Activated CD4-positive, CD25-positive, alpha-beta regulatory T cell (primary cell): ENCODE results near the gene LDLRAD3.
"Not testable (repeated sequence)": the region's sequence is repeated elsewhere in the genome, so short reads cannot be mapped to it uniquely, and the experiment has no call there.

Experiments used
- DNase-seq, 4 experiments: peaks; one replicate each; lab custom pipeline; 2025; lab: John Stamatoyannopoulos, UW

The LDLRAD3 gene

DNA sequence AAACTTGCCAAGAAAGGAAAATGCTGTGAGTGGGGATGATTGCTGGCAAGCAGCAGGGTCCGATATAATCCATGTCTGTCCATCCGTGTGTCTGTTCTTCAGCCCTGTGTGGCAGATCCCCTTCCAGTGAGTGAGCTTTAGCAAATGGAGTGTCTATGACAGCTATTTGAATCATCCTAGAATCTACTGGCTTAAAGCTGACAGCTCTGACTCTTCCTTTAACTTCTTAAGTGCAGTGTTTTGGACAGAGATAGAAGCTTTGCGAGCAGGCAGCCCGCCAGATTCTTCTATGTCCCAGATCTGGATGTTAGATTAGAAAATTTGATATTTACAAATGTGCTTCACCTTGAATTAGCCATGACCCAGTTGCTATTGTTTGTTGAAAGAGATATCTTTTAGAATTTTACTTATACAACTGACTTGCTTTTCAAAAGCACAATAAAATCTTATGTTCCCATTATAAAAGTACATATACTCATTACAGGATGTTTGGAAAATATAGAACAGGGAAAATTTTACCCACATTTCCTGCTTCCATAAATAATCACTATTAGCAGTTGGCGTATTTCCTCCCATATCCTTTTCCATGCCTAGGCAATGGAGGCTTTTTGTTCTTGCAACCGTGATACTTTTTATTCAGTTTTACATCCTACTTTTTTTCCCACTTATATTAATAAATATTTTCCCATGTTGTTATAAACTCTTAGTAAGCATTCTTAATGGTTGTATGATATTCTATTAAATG, 220.8 kb downstream of the LDLRAD3 start:
- DNase-seq, result no peak

- DNase-seq, result no peak
Observed at GRCh38 chr11:36165621-36166397, 221.9 kb downstream of the LDLRAD3 start.

GRCh38 chr11:36167073-36167472, 223.2 kb downstream of the LDLRAD3 start:
- DNase-seq, result no peak

DNA sequence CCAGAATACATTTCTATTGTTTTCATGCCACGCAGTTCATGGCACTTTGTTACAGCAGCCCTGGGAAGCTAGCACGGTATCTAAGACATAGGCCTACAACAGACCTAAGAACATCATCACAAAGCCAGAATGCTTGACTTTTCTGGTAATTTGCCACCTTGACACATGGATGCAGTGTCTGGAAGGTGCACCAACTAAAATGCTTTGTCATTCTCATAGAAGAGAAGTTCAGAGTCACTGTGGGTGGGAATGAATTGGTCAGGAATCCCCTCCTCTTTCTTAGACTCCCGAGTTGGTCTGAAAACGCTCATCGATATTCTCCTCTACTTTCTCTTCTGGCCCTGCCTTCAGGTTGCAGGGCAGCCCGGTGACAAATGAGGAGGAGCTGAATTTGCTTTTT, 223.9 kb downstream of the LDLRAD3 start:
- DNase-seq, result no peak

GRCh38 chr11:36177836-36178235, 234.0 kb downstream of the LDLRAD3 start:
- DNase-seq, result no peak

DNA sequence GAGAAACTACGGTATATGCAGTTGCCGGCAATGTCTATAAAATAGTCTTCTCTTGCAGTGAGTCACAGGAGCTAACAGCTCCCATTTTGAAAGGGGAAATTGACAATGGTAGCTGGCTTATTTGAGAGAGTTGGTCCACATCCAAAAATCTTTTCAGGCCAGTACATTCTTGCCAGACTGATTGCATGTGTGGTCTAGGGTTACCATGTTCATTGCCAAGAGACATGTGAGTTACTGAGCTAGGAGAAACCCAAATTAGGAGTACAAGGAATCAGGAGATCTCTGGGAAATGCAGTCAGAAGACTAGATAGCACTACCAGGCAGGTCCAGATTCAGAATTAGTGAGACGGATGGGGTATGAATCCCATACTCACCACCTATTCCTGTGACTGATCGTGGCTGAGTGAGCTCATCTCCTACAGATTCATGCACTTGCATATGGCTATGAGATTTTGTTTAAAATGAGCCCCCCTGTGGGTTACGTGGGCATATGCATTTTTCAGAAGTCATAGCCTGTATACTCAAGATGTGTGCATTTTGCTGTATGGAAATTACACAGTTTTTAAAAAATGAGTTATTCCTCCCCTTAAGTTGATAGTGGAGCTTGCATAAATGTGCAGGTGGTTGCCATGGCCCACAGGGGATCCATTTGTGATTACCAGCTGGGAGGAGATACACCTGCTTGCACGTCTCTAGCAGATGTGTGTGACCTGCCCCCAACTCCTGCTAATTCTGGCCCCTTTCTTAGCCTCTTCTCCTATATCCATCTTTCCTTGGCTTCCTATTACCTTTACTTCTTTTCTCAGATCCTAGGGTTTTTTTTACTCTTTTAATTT, 242.7 kb downstream of the LDLRAD3 start:
- no peak for DNase-seq

- no peak for DNase-seq
Observed at GRCh38 chr11:36187622-36188021, 243.8 kb downstream of the LDLRAD3 start.

DNA sequence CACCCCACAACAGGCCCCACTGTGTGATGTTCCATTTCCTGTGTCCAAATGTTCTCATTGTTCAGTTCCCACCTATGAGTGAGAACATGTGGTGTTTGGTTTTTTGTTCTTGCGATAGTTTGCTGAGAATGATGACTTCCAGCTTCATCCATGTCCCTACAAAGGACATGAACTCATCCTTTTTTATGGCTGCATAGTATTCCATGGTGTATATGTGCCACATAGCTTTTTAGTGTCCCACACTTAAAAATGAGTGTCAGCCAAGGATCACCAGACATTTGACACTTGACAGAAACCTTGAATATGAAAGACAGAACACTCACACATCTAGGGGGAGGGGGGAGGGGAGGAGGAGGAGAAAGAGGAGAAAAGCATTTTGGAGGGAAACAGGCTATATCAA, 245.9 kb downstream of the LDLRAD3 start:
- not testable (repeated sequence) for DNase-seq

GRCh38 chr11:36191941-36192340, 248.1 kb downstream of the LDLRAD3 start:
- DNase-seq, result no peak

- no peak for DNase-seq
Observed at GRCh38 chr11:36192425-36193289, 248.8 kb downstream of the LDLRAD3 start.

DNA sequence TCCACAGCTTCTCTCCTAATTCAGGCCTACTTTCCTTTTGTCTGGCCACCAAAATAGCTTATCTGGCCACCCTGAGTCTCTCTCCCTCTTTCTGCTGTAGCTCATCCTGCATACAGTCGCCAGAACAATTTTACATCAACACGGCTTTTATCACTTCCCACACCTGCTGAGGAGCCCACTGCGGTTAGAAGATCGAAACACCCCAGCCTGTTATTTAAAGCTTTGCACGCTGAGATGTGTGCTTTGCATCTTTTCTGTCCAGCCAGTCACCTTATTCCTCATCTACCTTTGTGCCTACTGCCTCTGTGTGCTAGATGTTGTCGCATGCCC, 249.4 kb downstream of the LDLRAD3 start:
- DNase-seq, result no peak

- DNase-seq, result no peak
Observed at GRCh38 chr11:36193721-36194120, 249.9 kb downstream of the LDLRAD3 start.

DNA sequence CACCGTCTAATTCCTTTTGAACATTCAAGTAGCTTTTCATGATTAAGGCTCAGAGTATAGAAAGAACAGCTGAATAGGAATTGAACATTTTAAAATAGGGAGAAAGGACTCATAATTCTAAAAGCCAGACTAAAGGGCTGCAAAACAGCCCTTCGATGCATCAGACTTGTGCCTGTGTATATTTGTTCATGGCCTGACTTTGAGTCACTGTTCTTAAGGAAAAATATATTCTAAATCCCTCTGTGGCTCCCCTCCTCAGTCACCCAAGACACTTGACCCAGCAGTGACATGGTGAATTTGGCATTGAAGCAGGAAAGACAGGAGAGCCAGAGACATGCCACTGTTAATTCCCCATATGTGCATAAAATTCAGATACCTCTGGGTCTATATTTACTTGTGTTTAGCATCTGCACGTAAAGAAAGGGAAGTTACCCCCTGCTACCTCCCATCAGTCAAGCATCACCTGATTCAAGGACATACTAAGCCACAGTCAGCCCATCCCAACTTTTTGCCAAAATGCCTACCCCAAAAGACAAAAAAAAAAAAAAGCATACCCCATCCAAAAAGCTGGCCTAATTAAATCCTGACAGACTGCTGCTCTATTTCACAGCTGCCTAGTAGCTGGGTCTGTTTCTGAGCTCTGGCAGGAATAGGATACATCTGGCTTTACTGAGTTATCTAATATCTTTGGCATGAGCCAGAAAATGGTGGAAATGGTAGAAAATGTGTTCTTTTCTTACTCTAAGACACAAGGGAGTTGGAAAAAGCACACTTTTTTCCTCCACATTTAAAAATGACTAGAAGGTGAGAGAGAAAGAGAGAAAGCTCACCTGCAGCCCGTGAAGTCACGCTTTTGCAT, 251.9 kb downstream of the LDLRAD3 start:
- DNase-seq, result no peak

GRCh38 chr11:36196411-36196998, 252.6 kb downstream of the LDLRAD3 start:
- no peak for DNase-seq

GRCh38 chr11:36201411-36201810, 257.5 kb downstream of the LDLRAD3 start:
- no peak for DNase-seq

DNA sequence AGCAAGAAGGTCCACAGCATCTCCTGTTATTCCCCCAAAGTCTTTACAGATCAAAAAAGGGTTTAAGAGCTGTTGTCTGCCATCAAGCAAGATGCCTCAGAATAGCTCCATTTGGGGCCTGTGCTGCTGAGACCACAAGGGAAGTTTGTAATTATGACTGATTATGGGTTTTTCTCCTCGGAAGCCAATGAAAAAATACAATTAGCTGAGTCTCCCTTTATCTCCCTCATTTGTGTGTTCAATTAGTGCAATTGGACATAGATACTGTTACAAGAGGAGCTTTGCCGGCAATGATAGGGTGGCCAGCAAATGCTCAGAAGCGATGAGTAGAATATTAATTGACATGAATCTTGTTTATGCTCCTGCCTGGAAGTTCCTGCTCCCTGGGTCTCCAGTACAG, 261.7 kb downstream of the LDLRAD3 start:
- DNase-seq, result no peak

DNA sequence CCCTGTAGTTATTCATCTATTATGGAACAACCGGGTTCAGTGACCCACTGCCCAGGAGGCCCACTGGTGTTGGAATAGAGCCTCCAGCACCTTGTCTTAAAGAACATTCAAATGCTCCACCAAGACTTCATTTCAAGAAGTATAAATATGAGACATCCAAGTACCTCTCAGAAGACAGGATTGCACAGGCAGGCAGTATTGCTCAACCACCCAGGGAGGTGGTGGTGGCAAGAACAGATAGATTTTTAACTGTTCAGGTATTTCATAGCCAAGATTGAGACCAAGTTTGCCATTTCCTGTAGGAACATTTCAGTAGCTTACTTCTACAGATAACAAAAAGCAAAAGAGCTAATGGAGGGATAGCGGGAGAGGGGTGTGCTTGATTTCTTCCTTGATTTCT, 266.7 kb downstream of the LDLRAD3 start:
- no peak for DNase-seq

DNA sequence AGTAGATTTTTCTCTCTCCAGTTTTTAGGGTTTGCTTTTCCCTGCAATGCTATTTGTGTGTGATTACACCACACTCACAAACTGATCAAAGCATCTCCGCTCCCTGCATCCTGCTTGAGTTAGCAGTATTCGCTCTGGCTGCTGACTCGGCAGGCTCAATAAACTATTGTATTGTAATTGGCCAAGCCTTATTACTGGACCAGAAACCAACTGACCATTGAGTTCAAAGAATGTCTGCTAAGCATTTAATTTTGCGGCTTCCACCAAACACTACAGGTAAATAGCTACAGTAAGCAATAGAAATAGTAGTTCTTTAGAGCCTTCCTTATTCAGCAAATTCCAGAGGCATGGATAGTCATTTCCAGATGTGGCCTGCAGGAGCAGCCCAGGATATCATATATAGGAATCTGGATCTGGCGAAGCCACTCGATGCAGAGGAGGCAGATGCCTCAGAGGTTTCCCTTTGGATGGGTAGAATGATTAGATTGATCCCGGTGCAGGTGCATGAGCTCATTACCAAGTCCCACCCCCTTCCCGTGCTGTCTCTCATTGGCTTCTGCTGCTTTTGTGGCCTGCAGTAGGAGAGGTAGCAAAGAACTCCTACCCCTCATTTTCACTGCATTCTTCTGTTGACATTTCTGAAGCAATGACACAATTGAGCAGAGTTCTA, 268.0 kb downstream of the LDLRAD3 start:
- DNase-seq, result no peak

- DNase-seq, result no peak
Observed at GRCh38 chr11:36212564-36213392, 268.9 kb downstream of the LDLRAD3 start.
